H9 (cell line): ENCODE results near the gene PTEN. TPM values are rescaled to one million over a fixed set of nuclear protein-coding genes. Genes with fewer than 3 reads are reported as not detected.

ENCODE experiments used
- DNase-seq: peaks from one replicate; pipeline ENCODE4 v3.0.0-alpha.2; 2017
- H2AFZ ChIP-seq: one replicate; pipeline ENCODE4 v1.6.1; 2013; ENCODE audit warnings: mild to moderate bottlenecking, low read length, control low read depth, moderate library complexity
- H2AK5ac ChIP-seq: 2 replicates; pipeline ENCODE4 v1.6.1; 2013; ENCODE audit warnings: low read length, control low read depth, mixed read lengths; ENCODE audit not compliant: insufficient read length
- H2BK120ac ChIP-seq: one replicate; pipeline ENCODE4 v1.6.1; 2013; ENCODE audit warnings: low read depth, mild to moderate bottlenecking, low read length, control low read depth, inconsistent platforms; ENCODE audit not compliant: poor library complexity, severe bottlenecking
- H2BK12ac ChIP-seq: 2 replicates; pipeline ENCODE4 v1.6.1; 2013; ENCODE audit warnings: low read length, control low read depth, mixed read lengths, low read depth; ENCODE audit not compliant: insufficient read length
- H2BK15ac ChIP-seq: 2 replicates; pipeline ENCODE4 v1.6.1; 2013; ENCODE audit warnings: low read depth, low read length, control low read depth
- H2BK20ac ChIP-seq: one replicate; pipeline ENCODE4 v1.6.1; 2013; ENCODE audit warnings: low read depth, mild to moderate bottlenecking, low read length, control low read depth, inconsistent platforms; ENCODE audit not compliant: poor library complexity, severe bottlenecking
- H2BK5ac ChIP-seq: 2 replicates; pipeline ENCODE4 v1.6.1; 2013; ENCODE audit warnings: low read length, control low read depth, mixed read lengths; ENCODE audit not compliant: insufficient read length
- H3K14ac ChIP-seq: 2 replicates; pipeline ENCODE4 v1.6.1; 2013; ENCODE audit warnings: low read length, control low read depth; ENCODE audit not compliant: insufficient read depth
- H3K18ac ChIP-seq: 2 replicates; pipeline ENCODE4 v1.6.1; 2013; ENCODE audit warnings: low read depth, mild to moderate bottlenecking, mixed read lengths, low read length, control low read depth; ENCODE audit not compliant: insufficient read length
- H3K23ac ChIP-seq: 2 replicates; pipeline ENCODE4 v1.6.1; 2013; ENCODE audit warnings: low read length, control low read depth, mixed read lengths, low read depth; ENCODE audit not compliant: insufficient read length
- H3K23me2 ChIP-seq: 2 replicates; pipeline ENCODE4 v1.6.1; 2013; ENCODE audit warnings: low read depth, mild to moderate bottlenecking, mixed read lengths, low read length, control low read depth; ENCODE audit not compliant: insufficient read length, poor library complexity, severe bottlenecking
- H3K27ac ChIP-seq: 2 replicates; pipeline ENCODE4 v1.5.1; 2013; ENCODE audit warnings: low read length, control low read depth, mixed read lengths, low read depth; ENCODE audit not compliant: insufficient read length
- H3K27me3 ChIP-seq: 2 replicates; pipeline ENCODE4 v1.6.1; 2013; ENCODE audit warnings: low read length, control low read depth, inconsistent platforms; ENCODE audit not compliant: insufficient read depth
- H3K4ac ChIP-seq: 2 replicates; pipeline ENCODE4 v1.6.1; 2013; ENCODE audit warnings: low read depth, mild to moderate bottlenecking, control low read depth, inconsistent platforms, low read length, moderate library complexity
- H3K4me1 ChIP-seq: 2 replicates; pipeline ENCODE4 v1.6.1; 2013; ENCODE audit warnings: low read length, control low read depth, inconsistent platforms; ENCODE audit not compliant: insufficient read depth
- H3K4me2 ChIP-seq: 2 replicates; pipeline ENCODE4 v1.6.1; 2013; ENCODE audit warnings: low read length, control low read depth, mixed read lengths; ENCODE audit not compliant: insufficient read length, insufficient read depth
- H3K56ac ChIP-seq: 2 replicates; pipeline ENCODE4 v1.6.1; 2013; ENCODE audit warnings: low read depth, mild to moderate bottlenecking, mixed read lengths, low read length, control low read depth; ENCODE audit not compliant: insufficient read length
- H3K79me1 ChIP-seq: 2 replicates; pipeline ENCODE4 v1.6.1; 2013; ENCODE audit warnings: low read depth, mild to moderate bottlenecking, moderate library complexity, low read length, control low read depth, inconsistent platforms; ENCODE audit not compliant: insufficient read depth, poor library complexity, severe bottlenecking
- H3K79me2 ChIP-seq: 2 replicates; pipeline ENCODE4 v1.6.1; 2013; ENCODE audit warnings: low read length, control low read depth, inconsistent platforms; ENCODE audit not compliant: insufficient read depth
- H3K9ac ChIP-seq: 2 replicates; pipeline ENCODE4 v1.6.1; 2013; ENCODE audit warnings: low read length, control low read depth, mixed read lengths; ENCODE audit not compliant: insufficient read length; ENCODE audit errors: extremely low read depth
- H3K9me3 ChIP-seq: one replicate; pipeline ENCODE4 v1.6.1; 2013; ENCODE audit warnings: low read depth, low read length, inconsistent platforms; ENCODE audit not compliant: control insufficient read depth
- H3T11ph ChIP-seq: one replicate; pipeline ENCODE4 v1.6.1; 2013; ENCODE audit warnings: mild to moderate bottlenecking, low read length, control low read depth, inconsistent platforms
- H4K20me1 ChIP-seq: one replicate; pipeline ENCODE4 v1.6.1; 2013; ENCODE audit not compliant: control insufficient read depth, insufficient read length, insufficient read depth
- H4K5ac ChIP-seq: 2 replicates; pipeline ENCODE4 v1.6.1; 2013; ENCODE audit warnings: low read depth, mild to moderate bottlenecking, mixed read lengths, low read length, control low read depth; ENCODE audit not compliant: insufficient read length
- H4K8ac ChIP-seq: replicated peaks from 2 replicates; pipeline ENCODE4 v1.6.1; 2013; ENCODE audit warnings: low read length, control low read depth, mixed read lengths, low read depth; ENCODE audit not compliant: insufficient read length
- H4K91ac ChIP-seq: 2 replicates; pipeline ENCODE4 v1.6.1; 2013; ENCODE audit warnings: low read depth, mild to moderate bottlenecking, moderate library complexity, mixed read lengths, low read length, control low read depth; ENCODE audit not compliant: insufficient read length
- H3K27ac Mint-ChIP-seq, 3 experiments: 2 replicates in 2 of 3; 3 replicates in 1 of 3; pipeline ENCODE4 v1.8.0; 2020 to 2021; ENCODE audit warnings: mixed read lengths in 3 of 3, mild to moderate bottlenecking in 1 of 3, moderate library complexity in 1 of 3
- H3K27me3 Mint-ChIP-seq: 2 replicates; pipeline ENCODE4 v1.8.0; 2021; ENCODE audit warnings: low read depth, mild to moderate bottlenecking, moderate library complexity, mixed read lengths
- H3K36me3 Mint-ChIP-seq, 3 experiments: 2 replicates in 2 of 3; 3 replicates in 1 of 3; pipeline ENCODE4 v1.8.0; 2020 to 2021; ENCODE audit warnings: low read depth in 3 of 3, mixed read lengths in 3 of 3; ENCODE audit not compliant: insufficient read depth in 1 of 3
- H3K4me1 Mint-ChIP-seq, 2 experiments: 2 replicates each; pipeline ENCODE4 v1.8.0; 2020; ENCODE audit warnings: mixed read lengths in 2 of 2
- H3K4me3 Mint-ChIP-seq, 2 experiments: 2 replicates in 1 of 2; 3 replicates in 1 of 2; pipeline ENCODE4 v1.8.0; 2020 to 2021; ENCODE audit warnings: mild to moderate bottlenecking in 2 of 2, mixed read lengths in 2 of 2, moderate library complexity in 1 of 2
- H3K9me3 Mint-ChIP-seq, 2 experiments: 2 replicates in 1 of 2; 3 replicates in 1 of 2; pipeline ENCODE4 v1.8.0; 2020; ENCODE audit warnings: mild to moderate bottlenecking in 2 of 2, mixed read lengths in 2 of 2, moderate library complexity in 1 of 2
- CTCF ChIP-seq: fragments of 200-600 bp; sonication (generic); conservative IDR thresholded peaks from 3 replicates; pipeline ENCODE4 v1.8.0; 2021; ENCODE audit warnings: antibody characterized with exemption, mild to moderate bottlenecking
- WGBS: extraction: QIAGEN DNeasy Blood & Tissue Kit; methylation state at CpG from one replicate; pipeline ENCODE4 v1.1.7; 2013; ENCODE audit warnings: missing lambda C conversion rate, low lambda C conversion rate, mixed read lengths; ENCODE audit not compliant: insufficient read length; ENCODE audit errors: extremely low coverage; 5-methylcytosine and 5-hydroxymethylcytosine counted together
- total RNA-seq: library from RNA; stranded (reverse); gene quantifications from 2 replicates; pipeline ENCODE4 v1.2.1, GENCODE V29; 2021

The PTEN gene
- total RNA-seq, 1 experiment from 2014 or later = 52.8 TPM

- Mint-ChIP-seq H3K9me3 (no peaks in the 10 kb centered on the region), H3K27ac (no peak overlapping the region), H3K27me3 (no peaks in the 10 kb centered on the region), H3K36me3 (peaks cover 9 to 25% (median 25%) of the 10 kb centered on the region in 3 experiments; a peak in 6 of 7 replicates), H3K4me1 (peaks cover 16 to 21% of the 10 kb centered on the region in 2 experiments), H3K4me3 (no peak overlapping the region)
- Histone ChIP-seq H4K5ac (no peak overlapping the region), H3K4me2 (no peak overlapping the region), H3K23me2 (no peaks in the 10 kb centered on the region), H3K4ac (no peak overlapping the region), H2AK5ac (no peak overlapping the region), H3K23ac (no peak overlapping the region), H3K9me3 (no peaks in the 10 kb centered on the region), H2BK120ac (no peak overlapping the region), H3K18ac (no peak overlapping the region), H2BK12ac (no peak overlapping the region), H3K79me2 (no peaks in the 10 kb centered on the region), H3T11ph (no peak overlapping the region), H2BK5ac (no peak overlapping the region), H4K91ac (no peak overlapping the region), H3K27ac (no peak overlapping the region), H3K9ac (no peak overlapping the region), H2BK15ac (no peak overlapping the region), H3K79me1 (no peaks in the 10 kb centered on the region), H2AFZ (no peak overlapping the region), H3K14ac (no peak overlapping the region), H4K20me1 (no peaks in the 10 kb centered on the region), H3K56ac (no peak overlapping the region), H2BK20ac (no peak overlapping the region), H3K27me3 (no peaks in the 10 kb centered on the region), H3K4me1 (no peaks in the 10 kb centered on the region), H4K8ac (no peak overlapping the region)
- WGBS = no CpG with 5 or more reads among the region's 2 CpGs
- no peak for TF ChIP-seq CTCF
- no peak for DNase-seq
Observed at GRCh38 chr10:87966459-87966858, 103.0 kb downstream of the PTEN start.
